IMR-90 (cell line): Measurements from ENCODE around the gene CYRIA. TPM values are rescaled to one million over a fixed set of nuclear protein-coding genes. Genes with fewer than 3 reads are reported as not detected.

ENCODE experiments used
- ATAC-seq: fragments of 200-7000 bp; cut with Tn5 transposase; 2 replicates; pipeline ENCODE4 v1.9.1; 2020; ENCODE audit warnings: low read depth, mild to moderate bottlenecking, moderate library complexity
- BruUV-seq: library from RNA; stranded (reverse); fragments of 400-500 nt; replicated peaks from 2 replicates; lab custom pipeline; 2021; lab: Mats Ljungman, UMichigan
- CTCF ChIA-PET: fragments of 300-600 bp; formaldehyde crosslinking; extraction: SDS; loops from one replicate; lab custom pipeline; 2021; ENCODE audit warnings: antibody characterized with exemption; lab: Yijun Ruan, JAX
- POLR2A ChIA-PET: fragments of 300-600 bp; sonication (Branson Sonifier 250); formaldehyde crosslinking; loops from one replicate; lab custom pipeline; 2022; ENCODE audit warnings: antibody characterized with exemption; ENCODE audit not compliant: unreplicated experiment; lab: Charles Lee
- DNase-seq: peaks from one replicate; pipeline ENCODE4 v3.0.0; 2013
- H2AFZ ChIP-seq: replicated peaks from 2 replicates; pipeline ENCODE3; 2013; ENCODE audit warnings: low read length, mild to moderate bottlenecking; ENCODE audit not compliant: poor library complexity
- H2AK5ac ChIP-seq: 2 replicates; pipeline ENCODE4 v1.6.1; 2013; ENCODE audit warnings: low read depth, low read length, inconsistent platforms
- H2AK9ac ChIP-seq: replicated peaks from 2 replicates; pipeline ENCODE3; 2013; ENCODE audit warnings: mild to moderate bottlenecking, low read depth, low read length, moderate library complexity; ENCODE audit not compliant: poor library complexity
- H2BK120ac ChIP-seq: 2 replicates; pipeline ENCODE4 v1.6.1; 2013; ENCODE audit warnings: low read depth, low read length, inconsistent platforms
- H2BK15ac ChIP-seq: 3 replicates; pipeline ENCODE4 v1.6.1; 2013; ENCODE audit warnings: low read depth, low read length, inconsistent platforms
- H2BK20ac ChIP-seq: 2 replicates; pipeline ENCODE4 v1.6.1; 2013; ENCODE audit warnings: low read depth, mild to moderate bottlenecking, inconsistent platforms, low read length, moderate library complexity
- H2BK5ac ChIP-seq: 2 replicates; pipeline ENCODE4 v1.6.1; 2013; ENCODE audit warnings: mild to moderate bottlenecking, low read depth, low read length, inconsistent platforms; ENCODE audit not compliant: poor library complexity, severe bottlenecking
- H3K14ac ChIP-seq: replicated peaks from 2 replicates; pipeline ENCODE4 v1.6.1; 2013; ENCODE audit warnings: low read depth, low read length, inconsistent platforms
- H3K18ac ChIP-seq: 2 replicates; pipeline ENCODE4 v1.6.1; 2013; ENCODE audit warnings: low read depth, low read length, control low read depth
- H3K23ac ChIP-seq: 2 replicates; pipeline ENCODE4 v1.6.1; 2013; ENCODE audit warnings: low read depth, low read length, inconsistent platforms
- H3K27ac ChIP-seq: 2 replicates; pipeline ENCODE4 v1.5.1; 2013; ENCODE audit warnings: mild to moderate bottlenecking, control low read depth, low read length; ENCODE audit not compliant: insufficient read depth
- H3K27me3 ChIP-seq: 2 replicates; pipeline ENCODE4 v1.6.1; 2013; ENCODE audit warnings: low read length; ENCODE audit not compliant: control insufficient read depth, insufficient read depth
- H3K36me3 ChIP-seq: 2 replicates; pipeline ENCODE4 v1.6.1; 2013; ENCODE audit warnings: low read length, mixed read lengths; ENCODE audit not compliant: control insufficient read depth, insufficient read depth
- H3K4ac ChIP-seq: 2 replicates; pipeline ENCODE4 v1.6.1; 2013; ENCODE audit warnings: low read depth, low read length, inconsistent platforms
- H3K4me1 ChIP-seq: 2 replicates; pipeline ENCODE4 v1.6.1; 2013; ENCODE audit warnings: low read length, mixed read lengths; ENCODE audit not compliant: control insufficient read depth, insufficient read depth
- H3K4me2 ChIP-seq: 2 replicates; pipeline ENCODE4 v1.6.1; 2013; ENCODE audit warnings: low read depth, mild to moderate bottlenecking, control low read depth, low read length, moderate library complexity
- H3K4me3 ChIP-seq: 2 replicates; pipeline ENCODE4 v1.5.1; 2013; ENCODE audit warnings: low read depth, mild to moderate bottlenecking, control low read depth, low read length, moderate library complexity; ENCODE audit not compliant: insufficient read depth
- H3K56ac ChIP-seq: 2 replicates; pipeline ENCODE4 v1.6.1; 2013; ENCODE audit warnings: low read length, inconsistent platforms; ENCODE audit not compliant: insufficient read depth; ENCODE audit errors: extremely low read depth
- H3K79me1 ChIP-seq, 2 experiments: 2 replicates each; pipeline ENCODE4 v1.6.1; 2013; ENCODE audit warnings: low read length in 2 of 2, inconsistent platforms in 1 of 2, low read depth in 1 of 2
- H3K9ac ChIP-seq: 2 replicates; pipeline ENCODE4 v1.6.1; 2013; ENCODE audit warnings: low read depth, low read length, control low read depth
- H3K9me1 ChIP-seq: 2 replicates; pipeline ENCODE4 v1.6.1; 2013; ENCODE audit warnings: low read length, inconsistent platforms; ENCODE audit not compliant: insufficient read depth
- H3K9me3 ChIP-seq: 2 replicates; pipeline ENCODE4 v1.6.1; 2013; ENCODE audit warnings: low read length; ENCODE audit not compliant: control insufficient read depth, insufficient read depth
- H4K20me1 ChIP-seq: 2 replicates; pipeline ENCODE4 v1.6.1; 2013; ENCODE audit warnings: low read length, inconsistent platforms; ENCODE audit not compliant: insufficient read depth
- H4K5ac ChIP-seq: 2 replicates; pipeline ENCODE4 v1.6.1; 2013; ENCODE audit warnings: mild to moderate bottlenecking, low read depth, low read length, control low read depth
- H4K8ac ChIP-seq, 2 experiments: 2 replicates each; pipeline ENCODE4 v1.6.1; 2013; ENCODE audit warnings: low read depth in 2 of 2, low read length in 2 of 2, control low read depth in 1 of 2, inconsistent platforms in 1 of 2
- H4K91ac ChIP-seq: 2 replicates; pipeline ENCODE4 v1.6.1; 2013; ENCODE audit warnings: low read depth, low read length, inconsistent platforms; ENCODE audit not compliant: insufficient read depth
- BHLHE40 ChIP-seq: fragments of 150-350 bp; IDR thresholded peaks from 2 replicates; pipeline ENCODE4 v1.6.1; 2016; ENCODE audit warnings: mild to moderate bottlenecking, low read depth, low read length
- CEBPB ChIP-seq: IDR thresholded peaks from 2 replicates; pipeline ENCODE4 v1.6.1; 2012; ENCODE audit warnings: low read depth, low read length, improper control_type of control experiment
- CHD1 ChIP-seq: IDR thresholded peaks from 2 replicates; pipeline ENCODE4 v1.6.1; 2012; ENCODE audit warnings: low read depth, low read length, improper control_type of control experiment
- CTCF ChIP-seq: conservative IDR thresholded peaks from 2 replicates; pipeline ENCODE4 v1.5.1; 2012; ENCODE audit warnings: mild to moderate bottlenecking, low read depth, low read length, improper control_type of control experiment
- FOS ChIP-seq: fragments of 150-350 bp; IDR thresholded peaks from 2 replicates; pipeline ENCODE4 v1.6.1; 2016; ENCODE audit warnings: low read depth, low read length
- MAFK ChIP-seq: IDR thresholded peaks from 2 replicates; pipeline ENCODE4 v1.6.1; 2012; ENCODE audit warnings: low read depth, low read length, improper control_type of control experiment
- MAZ ChIP-seq: IDR thresholded peaks from 2 replicates; pipeline ENCODE4 v1.6.1; 2012; ENCODE audit warnings: low read depth, mild to moderate bottlenecking, low read length, improper control_type of control experiment, moderate library complexity, borderline replicate concordance
- MXI1 ChIP-seq: IDR thresholded peaks from 2 replicates; pipeline ENCODE4 v1.6.1; 2012; ENCODE audit warnings: low read depth, mild to moderate bottlenecking, low read length, moderate library complexity, borderline replicate concordance
- POLR2A ChIP-seq: IDR thresholded peaks from 2 replicates; pipeline ENCODE4 v1.6.1; 2012; ENCODE audit warnings: mild to moderate bottlenecking, low read depth, low read length
- RAD21 ChIP-seq: IDR thresholded peaks from 2 replicates; pipeline ENCODE4 v1.6.1; 2012; ENCODE audit warnings: low read length, improper control_type of control experiment
- RCOR1 ChIP-seq: IDR thresholded peaks from 2 replicates; pipeline ENCODE4 v1.6.1; 2012; ENCODE audit warnings: mild to moderate bottlenecking, low read length, improper control_type of control experiment; ENCODE audit not compliant: insufficient replicate concordance
- RFX5 ChIP-seq: IDR thresholded peaks from 2 replicates; pipeline ENCODE4 v1.8.0; 2012; ENCODE audit warnings: low read depth, mild to moderate bottlenecking, low read length, moderate library complexity
- SMC3 ChIP-seq: fragments of 150-350 bp; IDR thresholded peaks from 2 replicates; pipeline ENCODE4 v1.6.1; 2016; ENCODE audit warnings: low read depth, mild to moderate bottlenecking, antibody characterized with exemption, low read length, moderate library complexity
- USF2 ChIP-seq: fragments of 150-350 bp; IDR thresholded peaks from 2 replicates; pipeline ENCODE4 v1.6.1; 2017; ENCODE audit warnings: mild to moderate bottlenecking, antibody characterized with exemption, low read length, low read depth
- WGBS, 2 experiments: methylation state at CpG; one replicate each; pipeline versions ENCODE4 v1.1.5 to v1.1.7; 2013; ENCODE audit warnings: missing lambda C conversion rate in 2 of 2; ENCODE audit not compliant: insufficient read length in 1 of 2; ENCODE audit errors: extremely low coverage in 2 of 2; 5-methylcytosine and 5-hydroxymethylcytosine counted together
- dilution Hi-C: fragments of 300-500 bp; cut with HindIII; formaldehyde crosslinking; loops from one replicate; pipeline ENCODE4 v1.14.3; 2018; ENCODE audit warnings: low sequenced_read_pairs; ENCODE audit not compliant: unreplicated experiment
- in situ Hi-C: fragments of 300-500 bp; cut with MboI; formaldehyde crosslinking; loops from 3 replicates; pipeline ENCODE4 v1.14.3; 2019; ENCODE audit warnings: low sequenced_read_pairs, inconsistent platforms, mixed read lengths
- intact Hi-C: fragments of 100-400 bp; cut with micrococcal nuclease; formaldehyde crosslinking; loops from 2 replicates; pipeline ENCODE4 v1.10.0; 2022
- polyA plus RNA-seq, 3 experiments: library from polyadenylated mRNA; depleted of rRNA; stranded (reverse); fragments of >200 nt; gene quantifications; 2 replicates each; pipeline ENCODE4 v1.2.3, GENCODE V29; 2012; ENCODE audit warnings: low replicate concordance in 1 of 3
- total RNA-seq: library from RNA; depleted of rRNA; stranded (reverse); fragments of >200 nt; gene quantifications from 2 replicates; pipeline ENCODE4 v1.2.3, GENCODE V29; 2012
- TF ChIP-seq, protein P1 (sequence below): fragments of 150-350 bp; IDR thresholded peaks from 2 replicates; pipeline ENCODE4 v1.6.1; 2016; ENCODE audit warnings: low read depth, mild to moderate bottlenecking, low read length, moderate library complexity, borderline replicate concordance

The CYRIA gene
- total and polyA plus RNA-seq, 2 of the 4 experiments (the other 2 are of a cell fraction), result 1.7 to 3.8 TPM

DNA sequence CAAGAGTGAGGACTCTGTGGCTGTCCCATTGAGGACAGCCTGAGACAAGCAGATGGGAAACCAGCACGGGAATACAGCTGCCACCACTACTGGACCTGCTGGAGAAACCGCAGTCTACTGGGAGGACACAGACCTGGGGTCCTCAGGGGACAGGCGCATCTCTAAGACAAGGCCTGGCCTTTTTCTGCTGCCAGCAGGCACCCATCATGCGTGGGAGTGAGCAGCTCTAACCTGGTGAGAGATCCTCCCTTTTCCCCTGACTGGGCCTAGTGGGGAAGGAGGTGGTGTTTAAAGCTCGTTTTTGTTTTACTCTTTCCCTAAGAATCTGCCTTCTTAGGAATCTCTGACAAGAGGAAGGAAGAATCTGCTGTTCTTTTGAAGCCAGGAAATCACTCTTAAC, 36.6 kb downstream of the CYRIA start:
- H2AK5ac ChIP-seq, result no peak overlapping the region
- no peaks in the 10 kb centered on the region for H3K27me3 ChIP-seq
- H3K9ac ChIP-seq, result no peak overlapping the region
- H3K9me3 ChIP-seq, result no peaks in the 10 kb centered on the region
- no peak overlapping the region for H3K23ac ChIP-seq
- H2BK15ac ChIP-seq, result no peak overlapping the region
- no peak overlapping the region for H2BK120ac ChIP-seq
- no peak overlapping the region for H2BK5ac ChIP-seq
- peaks cover 32% of the 10 kb centered on the region for H3K4me1 ChIP-seq
- TF ChIP-seq RCOR1 (no peak), MXI1 (no peak), CTCF (no peak), MAZ (no peak), FOS (no peak), POLR2A (no peak), CHD1 (no peak), MAFK (no peak), BHLHE40 (no peak), CEBPB (no peak), RFX5 (no peak), USF2 (no peak), RAD21 (no peak), SMC3 (no peak)
- TF ChIP-seq, protein P1, sequence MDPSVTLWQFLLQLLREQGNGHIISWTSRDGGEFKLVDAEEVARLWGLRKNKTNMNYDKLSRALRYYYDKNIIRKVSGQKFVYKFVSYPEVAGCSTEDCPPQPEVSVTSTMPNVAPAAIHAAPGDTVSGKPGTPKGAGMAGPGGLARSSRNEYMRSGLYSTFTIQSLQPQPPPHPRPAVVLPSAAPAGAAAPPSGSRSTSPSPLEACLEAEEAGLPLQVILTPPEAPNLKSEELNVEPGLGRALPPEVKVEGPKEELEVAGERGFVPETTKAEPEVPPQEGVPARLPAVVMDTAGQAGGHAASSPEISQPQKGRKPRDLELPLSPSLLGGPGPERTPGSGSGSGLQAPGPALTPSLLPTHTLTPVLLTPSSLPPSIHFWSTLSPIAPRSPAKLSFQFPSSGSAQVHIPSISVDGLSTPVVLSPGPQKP, result no peak
- H3K4me3 ChIP-seq, result no peak overlapping the region
- H4K5ac ChIP-seq, result no peak overlapping the region
- DNase-seq, result no peak
- no peaks in the 10 kb centered on the region for H3K36me3 ChIP-seq
- H4K8ac ChIP-seq, result no peak overlapping the region
- H2AFZ ChIP-seq, result no peak overlapping the region
- no peak overlapping the region for H3K56ac ChIP-seq
- intact Hi-C loops (loop anchor here (10.0 kb wide), 1 partner anchor 894 kb away; no protein-coding TSS in a partner anchor), dilution Hi-C loops (no loop called here), in situ Hi-C loops (no loop called here)
- no peak overlapping the region for H2BK20ac ChIP-seq
- peaks cover 4% of the 10 kb centered on the region; the same call in 1 of the 2 replicates for H3K9me1 ChIP-seq
- BruUV-seq, result no TSS peak
- ATAC-seq, result no peak
- no peak overlapping the region for H4K91ac ChIP-seq
- POLR2A ChIA-PET, result no interaction called here
- H3K4ac ChIP-seq, result no peak overlapping the region
- CTCF ChIA-PET, result interaction anchor here (1.3 kb wide), 1 partner anchor 12 kb away, joined by 3 read pairs; no protein-coding TSS in a partner anchor
- no peaks in the 10 kb centered on the region for H3K79me1 ChIP-seq
- whole genome bisulfite sequencing, 2 experiments, result 80% methylated on average over 1 of the region's 5 CpGs; no CpG with 5 or more reads in 1 of the 2 experiments
- no peak overlapping the region for H3K14ac ChIP-seq
- H2AK9ac ChIP-seq, result no peak overlapping the region
- H3K4me2 ChIP-seq, result no peak overlapping the region
- no peak overlapping the region for H3K27ac ChIP-seq
- H4K20me1 ChIP-seq, result no peaks in the 10 kb centered on the region
- H3K18ac ChIP-seq, result peak overlapping the region; percentile 35; the same call in 1 of the 2 replicates
